ENCODE data around the gene RSRC1.
"Not testable (repeated sequence)": the region's sequence is repeated elsewhere in the genome, so short reads cannot be mapped to it uniquely, and the experiment has no call there.

The RSRC1 gene

DNA sequence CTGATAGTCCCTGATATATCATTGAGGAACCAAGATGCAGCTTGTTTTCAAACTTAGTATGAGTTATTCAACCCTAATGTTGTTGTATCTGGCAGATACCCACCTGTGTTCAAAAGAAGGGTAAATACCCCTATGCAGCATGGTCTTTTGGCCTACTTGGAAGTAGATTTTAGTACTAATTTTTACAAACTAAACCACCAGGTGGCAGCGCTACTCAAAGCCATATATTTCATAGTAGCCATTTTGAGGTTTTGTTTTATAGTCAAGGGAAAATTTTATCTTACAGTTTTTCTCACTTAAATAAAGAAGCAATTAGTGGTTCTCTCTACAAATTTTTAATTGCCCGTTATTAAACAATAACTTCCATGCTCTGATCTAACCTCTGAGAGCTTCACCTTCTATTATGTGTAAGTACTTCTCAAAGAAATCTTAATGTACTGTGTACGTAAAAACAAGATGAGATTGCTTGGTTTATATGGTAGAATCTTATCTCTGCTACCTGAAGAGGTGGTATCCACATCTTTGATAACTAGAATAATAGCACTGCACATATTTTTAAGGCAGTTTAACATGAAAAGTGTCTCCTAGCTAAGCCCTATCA, 429.6 kb downstream of the RSRC1 start:
- H3K9me3 ChIP-seq (ENCODE audit: insufficient read depth, low read depth, low read length), result no peaks in the 10 kb centered on the region
- WGBS, result no CpG with 5 or more reads among the region's 3 CpGs

DNA sequence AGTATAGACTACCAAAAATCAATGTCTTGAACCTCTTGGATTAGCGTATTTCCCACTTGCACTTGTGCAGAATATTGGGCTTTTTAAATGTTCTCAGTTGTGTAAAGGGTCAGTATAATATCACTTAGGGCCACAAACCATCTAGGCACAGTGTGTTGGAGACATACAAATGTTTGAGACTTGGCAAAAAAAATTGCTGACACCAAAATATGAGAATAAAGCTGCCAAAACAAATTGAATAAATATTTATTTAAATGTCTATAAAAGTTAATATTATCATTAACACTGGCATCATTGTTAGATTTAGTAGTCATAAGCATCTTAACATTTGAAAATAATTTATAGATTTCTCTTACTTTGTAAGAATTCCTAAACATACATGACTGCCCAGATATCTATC, 430.2 kb downstream of the RSRC1 start:
- 95% methylated on average over 1 of the region's 1 CpG for WGBS
- no peaks in the 10 kb centered on the region for H3K36me3 ChIP-seq (ENCODE audit: insufficient read depth, low read length)
- H3K4me3 ChIP-seq (ENCODE audit: low read length), result no peak overlapping the region
- H3K27ac ChIP-seq (ENCODE audit: low read depth, low read length), result no peak overlapping the region
- no peaks in the 10 kb centered on the region for H3K4me1 ChIP-seq (ENCODE audit: insufficient read depth, low read length)
- no peak overlapping the region for H3K9ac ChIP-seq (ENCODE audit: low read depth, low read length)
- no peaks in the 10 kb centered on the region for H3K27me3 ChIP-seq (ENCODE audit: insufficient read depth, low read length)
- no peaks in the 10 kb centered on the region for H3K9me3 ChIP-seq (ENCODE audit: insufficient read depth, low read depth, low read length)

More for the DNA sequence above, 429.6 kb downstream of the RSRC1 start:
- Histone ChIP-seq H3K4me3 (ENCODE audit: low read length) (no peak overlapping the region), H3K27me3 (ENCODE audit: insufficient read depth, low read length) (no peaks in the 10 kb centered on the region), H3K4me1 (ENCODE audit: insufficient read depth, low read length) (no peaks in the 10 kb centered on the region), H3K27ac (ENCODE audit: low read depth, low read length) (no peak overlapping the region), H3K9ac (ENCODE audit: low read depth, low read length) (no peak overlapping the region), H3K36me3 (ENCODE audit: insufficient read depth, low read length) (no peaks in the 10 kb centered on the region)

DNA sequence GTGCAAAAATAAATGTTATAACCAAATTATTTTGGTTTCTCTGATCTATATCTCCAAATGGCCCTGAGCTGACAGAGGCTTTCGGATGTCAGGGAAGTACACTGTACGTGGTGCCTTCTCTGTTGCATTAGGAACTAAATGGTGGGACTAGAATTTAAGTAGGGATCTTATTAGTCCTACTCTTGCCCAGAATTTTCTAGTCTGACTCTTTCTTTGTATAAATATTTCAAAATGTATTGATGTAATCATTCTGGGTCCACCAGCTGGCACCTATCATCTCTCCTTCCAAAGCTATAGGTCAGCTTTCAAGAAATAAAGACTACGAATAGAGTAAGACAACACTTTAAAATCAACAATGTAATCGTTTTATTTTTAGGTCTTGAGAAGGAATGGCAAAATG, 438.8 kb downstream of the RSRC1 start:
- Histone ChIP-seq H3K4me1 (ENCODE audit: insufficient read depth, low read length) (no peaks in the 10 kb centered on the region), H3K27ac (ENCODE audit: low read depth, low read length) (no peak overlapping the region), H3K9ac (ENCODE audit: low read depth, low read length) (no peak overlapping the region), H3K36me3 (ENCODE audit: insufficient read depth, low read length) (no peaks in the 10 kb centered on the region), H3K4me3 (ENCODE audit: low read length) (no peak overlapping the region), H3K9me3 (ENCODE audit: insufficient read depth, low read depth, low read length) (no peaks in the 10 kb centered on the region), H3K27me3 (ENCODE audit: insufficient read depth, low read length) (no peaks in the 10 kb centered on the region)
- WGBS, result 98% methylated on average over 4 of the region's 4 CpGs

DNA sequence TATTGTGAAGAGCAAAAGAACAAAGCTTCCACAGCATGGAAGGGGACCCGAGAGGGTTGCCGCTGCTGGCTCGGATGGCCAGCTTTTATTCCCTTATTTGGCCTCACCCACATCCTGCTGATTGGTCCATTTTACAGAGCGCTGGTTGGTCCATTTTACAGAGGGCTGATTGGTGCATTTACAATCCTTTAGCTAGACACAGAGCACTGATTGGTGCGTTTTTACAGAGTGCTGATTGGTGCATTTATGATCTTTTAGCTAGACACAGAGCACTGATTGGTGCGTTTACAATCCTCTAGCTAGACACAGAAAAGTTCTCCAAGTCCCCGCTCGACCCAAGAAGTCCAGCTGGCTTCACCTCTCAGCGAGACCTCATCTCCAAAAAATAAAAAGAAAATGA, 440.0 kb downstream of the RSRC1 start:
- not testable (repeated sequence) for H3K36me3 ChIP-seq (ENCODE audit: insufficient read depth, low read length); H3K4me3 ChIP-seq (ENCODE audit: low read length); H3K9me3 ChIP-seq (ENCODE audit: insufficient read depth, low read depth, low read length); H3K9ac ChIP-seq (ENCODE audit: low read depth, low read length); H3K27me3 ChIP-seq (ENCODE audit: insufficient read depth, low read length); H3K4me1 ChIP-seq (ENCODE audit: insufficient read depth, low read length); H3K27ac ChIP-seq (ENCODE audit: low read depth, low read length)
- WGBS, result 98% methylated on average over 9 of the region's 9 CpGs

DNA sequence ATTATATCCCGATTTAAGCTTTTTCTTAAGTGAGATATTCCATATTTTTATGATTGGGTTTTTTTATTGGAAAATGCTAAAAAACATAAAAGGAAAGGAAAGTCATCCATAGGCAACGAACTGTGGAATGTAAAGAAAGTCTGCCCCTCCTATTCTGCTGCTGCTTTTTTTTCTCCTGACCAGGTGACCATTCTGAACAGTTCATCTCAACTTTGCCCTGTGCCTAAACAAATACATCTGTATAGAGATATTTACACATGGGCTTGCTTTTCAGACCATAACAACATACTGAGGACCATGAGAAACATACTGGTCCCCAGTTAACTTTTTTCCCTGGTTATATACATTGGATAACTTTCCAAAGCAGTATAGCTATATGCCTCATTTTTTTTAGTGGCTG, 442.2 kb downstream of the RSRC1 start:
- 100% methylated on average over 1 of the region's 2 CpGs for WGBS
- Histone ChIP-seq H3K4me1 (ENCODE audit: insufficient read depth, low read length) (no peaks in the 10 kb centered on the region), H3K9ac (ENCODE audit: low read depth, low read length) (no peak overlapping the region), H3K9me3 (ENCODE audit: insufficient read depth, low read depth, low read length) (no peaks in the 10 kb centered on the region), H3K4me3 (ENCODE audit: low read length) (no peak overlapping the region), H3K27ac (ENCODE audit: low read depth, low read length) (no peak overlapping the region), H3K27me3 (ENCODE audit: insufficient read depth, low read length) (no peaks in the 10 kb centered on the region), H3K36me3 (ENCODE audit: insufficient read depth, low read length) (no peaks in the 10 kb centered on the region)

DNA sequence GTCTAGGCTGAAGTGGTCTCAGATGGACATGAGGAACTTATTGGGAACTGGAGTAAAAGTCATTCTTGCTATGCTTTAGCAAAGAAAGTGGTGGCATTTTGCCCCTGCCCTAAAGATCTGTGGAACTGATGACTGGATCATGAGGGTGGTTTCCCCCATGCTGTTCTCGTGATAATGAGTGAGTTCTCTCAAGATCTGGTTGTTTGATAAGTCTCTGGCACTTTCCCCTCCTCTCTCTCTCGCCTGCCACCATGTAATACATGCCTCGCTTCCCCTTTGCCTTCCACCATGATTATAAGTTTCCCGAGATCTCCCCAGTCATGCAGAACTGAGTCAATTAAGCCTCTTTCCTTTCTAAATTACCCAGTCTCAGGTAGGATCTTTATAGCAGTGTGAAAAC, 449.6 kb downstream of the RSRC1 start:
- H3K36me3 ChIP-seq (ENCODE audit: insufficient read depth, low read length), result no peaks in the 10 kb centered on the region
- 87% methylated on average over 4 of the region's 4 CpGs for WGBS

DNA sequence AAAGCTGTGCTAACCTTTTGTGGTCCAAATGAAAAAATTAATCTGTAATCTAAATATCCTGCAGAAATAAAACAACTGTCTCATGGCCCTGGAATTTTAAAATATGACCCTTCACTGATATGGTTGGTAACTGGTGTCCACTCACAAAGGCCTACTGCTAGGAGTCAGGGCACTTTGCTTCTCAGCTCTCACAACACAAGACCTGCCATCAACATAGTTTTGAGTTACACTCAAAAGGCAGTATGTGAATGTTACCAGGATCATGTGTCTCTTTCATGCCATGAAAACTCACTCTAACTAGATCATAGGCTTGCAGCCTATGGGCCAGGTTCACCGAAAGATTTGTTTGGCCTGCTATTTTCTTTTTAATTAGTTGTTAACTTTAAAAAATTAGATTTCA, 451.1 kb downstream of the RSRC1 start:
- H3K4me3 ChIP-seq (ENCODE audit: low read length), result no peak overlapping the region
- H3K36me3 ChIP-seq (ENCODE audit: insufficient read depth, low read length), result no peaks in the 10 kb centered on the region
- no peak overlapping the region for H3K9ac ChIP-seq (ENCODE audit: low read depth, low read length)
- no peak overlapping the region for H3K27ac ChIP-seq (ENCODE audit: low read depth, low read length)
- no peaks in the 10 kb centered on the region for H3K27me3 ChIP-seq (ENCODE audit: insufficient read depth, low read length)
- H3K9me3 ChIP-seq (ENCODE audit: insufficient read depth, low read depth, low read length), result no peaks in the 10 kb centered on the region
- no peaks in the 10 kb centered on the region for H3K4me1 ChIP-seq (ENCODE audit: insufficient read depth, low read length)
- WGBS, result no CpG with 5 or more reads among the region's 1 CpG

More for the DNA sequence above, 449.6 kb downstream of the RSRC1 start:
- Histone ChIP-seq H3K9me3 (ENCODE audit: insufficient read depth, low read depth, low read length) (no peaks in the 10 kb centered on the region), H3K27ac (ENCODE audit: low read depth, low read length) (no peak overlapping the region), H3K27me3 (ENCODE audit: insufficient read depth, low read length) (no peaks in the 10 kb centered on the region), H3K4me3 (ENCODE audit: low read length) (no peak overlapping the region), H3K4me1 (ENCODE audit: insufficient read depth, low read length) (no peaks in the 10 kb centered on the region), H3K9ac (ENCODE audit: low read depth, low read length) (no peak overlapping the region)

DNA sequence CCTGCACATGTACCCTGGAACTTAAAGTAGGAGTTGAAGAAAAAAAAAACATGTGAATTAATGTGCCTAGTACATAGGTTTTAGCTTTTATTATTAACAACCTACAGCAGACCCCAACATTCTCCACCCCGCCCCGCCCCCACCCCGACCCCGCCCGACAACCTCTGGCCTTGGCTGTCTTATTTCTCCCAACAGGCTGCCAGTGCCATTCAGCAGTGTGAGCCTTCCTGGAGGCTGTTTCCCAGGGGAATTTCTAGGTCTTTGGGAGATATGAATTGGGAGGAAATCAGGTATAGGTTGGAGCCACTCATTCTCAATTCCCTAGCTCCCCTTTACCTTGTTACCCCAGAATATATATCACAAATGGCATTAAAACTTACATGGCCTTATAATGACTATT, 452.8 kb downstream of the RSRC1 start:
- Histone ChIP-seq H3K4me3 (ENCODE audit: low read length) (no peak overlapping the region), H3K9ac (ENCODE audit: low read depth, low read length) (no peak overlapping the region), H3K4me1 (ENCODE audit: insufficient read depth, low read length) (no peaks in the 10 kb centered on the region), H3K27ac (ENCODE audit: low read depth, low read length) (no peak overlapping the region), H3K27me3 (ENCODE audit: insufficient read depth, low read length) (peaks cover 1% of the 10 kb centered on the region; the same call in 1 of the 2 replicates), H3K36me3 (ENCODE audit: insufficient read depth, low read length) (no peaks in the 10 kb centered on the region), H3K9me3 (ENCODE audit: insufficient read depth, low read depth, low read length) (no peaks in the 10 kb centered on the region)
- WGBS, result 89% methylated on average over 4 of the region's 5 CpGs

DNA sequence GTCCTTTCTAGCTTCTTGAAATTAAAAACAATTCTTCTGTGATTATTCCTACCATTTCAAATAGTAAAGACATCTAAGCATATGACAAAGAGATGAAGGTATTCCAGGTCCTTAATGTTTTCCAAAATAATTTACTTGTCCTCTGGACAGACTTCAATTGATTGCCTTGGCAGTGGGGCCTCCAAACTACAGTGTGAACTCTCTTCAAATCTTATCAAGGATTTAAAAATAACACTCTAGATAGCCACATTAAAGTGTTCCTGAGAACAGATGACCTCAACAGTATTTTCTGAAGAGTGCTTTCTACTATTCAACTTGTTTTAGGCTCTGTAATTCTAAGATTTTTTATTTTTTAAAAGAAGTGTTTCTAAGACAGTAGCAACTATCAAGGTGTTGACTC, 453.2 kb downstream of the RSRC1 start:
- no peaks in the 10 kb centered on the region for H3K4me1 ChIP-seq (ENCODE audit: insufficient read depth, low read length)
- H3K4me3 ChIP-seq (ENCODE audit: low read length), result no peak overlapping the region
- H3K27ac ChIP-seq (ENCODE audit: low read depth, low read length), result no peak overlapping the region
- peaks cover 5% of the 10 kb centered on the region; the same call in 1 of the 2 replicates for H3K27me3 ChIP-seq (ENCODE audit: insufficient read depth, low read length)
- H3K9me3 ChIP-seq (ENCODE audit: insufficient read depth, low read depth, low read length), result no peaks in the 10 kb centered on the region
- no peak overlapping the region for H3K9ac ChIP-seq (ENCODE audit: low read depth, low read length)
- no peaks in the 10 kb centered on the region for H3K36me3 ChIP-seq (ENCODE audit: insufficient read depth, low read length)

DNA sequence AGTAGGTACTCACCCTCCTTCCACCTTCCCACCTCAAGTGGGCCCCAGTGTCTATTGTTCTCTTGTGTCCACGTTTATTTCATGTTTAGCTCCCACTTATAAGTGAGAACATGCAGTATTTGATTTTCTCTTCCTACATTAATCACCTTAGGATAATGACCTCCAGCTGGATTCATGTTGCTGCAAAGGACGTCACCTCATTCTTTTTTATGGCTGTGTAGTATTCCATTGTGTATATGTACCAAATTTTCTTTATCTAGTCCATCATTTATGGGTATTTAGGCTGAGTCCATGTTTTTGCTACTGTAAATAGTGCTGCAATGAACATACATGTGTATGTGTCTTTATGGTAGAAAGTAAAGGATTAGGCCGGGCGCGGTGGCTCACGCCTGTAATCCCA, 455.2 kb downstream of the RSRC1 start:
- WGBS, result 96% methylated on average over 5 of the region's 6 CpGs
- Histone ChIP-seq H3K36me3 (ENCODE audit: insufficient read depth, low read length) (no peaks in the 10 kb centered on the region), H3K9ac (ENCODE audit: low read depth, low read length) (no peak overlapping the region), H3K4me1 (ENCODE audit: insufficient read depth, low read length) (no peaks in the 10 kb centered on the region), H3K9me3 (ENCODE audit: insufficient read depth, low read depth, low read length) (no peaks in the 10 kb centered on the region), H3K27ac (ENCODE audit: low read depth, low read length) (no peak overlapping the region), H3K4me3 (ENCODE audit: low read length) (no peak overlapping the region), H3K27me3 (ENCODE audit: insufficient read depth, low read length) (peaks cover 19% of the 10 kb centered on the region)

DNA sequence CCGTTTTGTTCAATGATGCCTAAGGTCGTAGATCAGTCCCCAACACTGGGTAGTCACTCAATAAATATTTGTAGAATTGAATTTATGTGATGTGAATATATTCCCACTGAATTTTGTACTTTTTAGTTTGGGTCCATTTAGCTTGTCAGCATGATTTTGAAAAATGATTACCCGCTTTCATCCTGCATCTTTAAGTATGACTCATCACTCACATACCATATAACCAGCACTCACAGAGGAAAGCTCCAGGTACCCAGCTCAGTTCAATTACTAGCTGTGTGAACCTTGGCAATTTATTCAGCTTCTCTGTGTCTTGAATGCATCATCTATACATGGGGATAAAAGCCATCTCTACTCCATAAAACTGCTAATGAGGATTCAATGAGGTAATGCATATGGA, 458.9 kb downstream of the RSRC1 start:
- H3K9ac ChIP-seq (ENCODE audit: low read depth, low read length), result no peak overlapping the region
- H3K9me3 ChIP-seq (ENCODE audit: insufficient read depth, low read depth, low read length), result no peaks in the 10 kb centered on the region
- H3K27ac ChIP-seq (ENCODE audit: low read depth, low read length), result no peak overlapping the region
- WGBS, result 95% methylated on average over 3 of the region's 3 CpGs
- no peak overlapping the region for H3K4me3 ChIP-seq (ENCODE audit: low read length)
- no peaks in the 10 kb centered on the region for H3K36me3 ChIP-seq (ENCODE audit: insufficient read depth, low read length)
- peaks cover 38% of the 10 kb centered on the region for H3K27me3 ChIP-seq (ENCODE audit: insufficient read depth, low read length)
- no peaks in the 10 kb centered on the region for H3K4me1 ChIP-seq (ENCODE audit: insufficient read depth, low read length)

DNA sequence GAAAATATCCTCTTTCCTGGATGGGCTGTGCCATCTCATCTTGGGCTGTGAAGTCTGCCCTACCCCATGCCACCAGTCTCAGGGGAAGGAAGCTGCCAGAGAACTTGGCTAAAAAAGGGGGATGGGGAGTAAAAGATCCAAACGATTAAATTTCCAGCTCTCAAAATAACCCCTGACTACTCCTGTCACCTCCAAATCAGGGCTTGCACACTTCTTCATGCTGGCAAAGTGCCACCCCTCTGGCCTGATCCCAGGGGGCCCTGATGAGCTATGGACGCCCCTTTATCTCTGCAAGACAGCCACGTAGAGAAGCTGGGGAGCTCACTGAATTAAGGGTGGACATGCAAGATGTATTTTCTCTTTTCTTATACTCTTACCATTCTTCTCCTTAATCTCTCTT, 459.9 kb downstream of the RSRC1 start:
- Histone ChIP-seq H3K27ac (ENCODE audit: low read depth, low read length) (no peak overlapping the region), H3K4me1 (ENCODE audit: insufficient read depth, low read length) (no peaks in the 10 kb centered on the region), H3K4me3 (ENCODE audit: low read length) (no peak overlapping the region), H3K9ac (ENCODE audit: low read depth, low read length) (no peak overlapping the region), H3K36me3 (ENCODE audit: insufficient read depth, low read length) (no peaks in the 10 kb centered on the region), H3K27me3 (ENCODE audit: insufficient read depth, low read length) (peaks cover 38% of the 10 kb centered on the region), H3K9me3 (ENCODE audit: insufficient read depth, low read depth, low read length) (no peaks in the 10 kb centered on the region)
- WGBS, result 85% methylated on average over 3 of the region's 3 CpGs

Data from HUES64 (cell line).